SW 1271 (cell line): ENCODE results near the gene AKNA.

ENCODE experiments used
- DNase-seq, 2 experiments: peaks; one replicate each; lab custom pipeline; 2025; lab: John Stamatoyannopoulos, UW

AKNA gene, protein sequence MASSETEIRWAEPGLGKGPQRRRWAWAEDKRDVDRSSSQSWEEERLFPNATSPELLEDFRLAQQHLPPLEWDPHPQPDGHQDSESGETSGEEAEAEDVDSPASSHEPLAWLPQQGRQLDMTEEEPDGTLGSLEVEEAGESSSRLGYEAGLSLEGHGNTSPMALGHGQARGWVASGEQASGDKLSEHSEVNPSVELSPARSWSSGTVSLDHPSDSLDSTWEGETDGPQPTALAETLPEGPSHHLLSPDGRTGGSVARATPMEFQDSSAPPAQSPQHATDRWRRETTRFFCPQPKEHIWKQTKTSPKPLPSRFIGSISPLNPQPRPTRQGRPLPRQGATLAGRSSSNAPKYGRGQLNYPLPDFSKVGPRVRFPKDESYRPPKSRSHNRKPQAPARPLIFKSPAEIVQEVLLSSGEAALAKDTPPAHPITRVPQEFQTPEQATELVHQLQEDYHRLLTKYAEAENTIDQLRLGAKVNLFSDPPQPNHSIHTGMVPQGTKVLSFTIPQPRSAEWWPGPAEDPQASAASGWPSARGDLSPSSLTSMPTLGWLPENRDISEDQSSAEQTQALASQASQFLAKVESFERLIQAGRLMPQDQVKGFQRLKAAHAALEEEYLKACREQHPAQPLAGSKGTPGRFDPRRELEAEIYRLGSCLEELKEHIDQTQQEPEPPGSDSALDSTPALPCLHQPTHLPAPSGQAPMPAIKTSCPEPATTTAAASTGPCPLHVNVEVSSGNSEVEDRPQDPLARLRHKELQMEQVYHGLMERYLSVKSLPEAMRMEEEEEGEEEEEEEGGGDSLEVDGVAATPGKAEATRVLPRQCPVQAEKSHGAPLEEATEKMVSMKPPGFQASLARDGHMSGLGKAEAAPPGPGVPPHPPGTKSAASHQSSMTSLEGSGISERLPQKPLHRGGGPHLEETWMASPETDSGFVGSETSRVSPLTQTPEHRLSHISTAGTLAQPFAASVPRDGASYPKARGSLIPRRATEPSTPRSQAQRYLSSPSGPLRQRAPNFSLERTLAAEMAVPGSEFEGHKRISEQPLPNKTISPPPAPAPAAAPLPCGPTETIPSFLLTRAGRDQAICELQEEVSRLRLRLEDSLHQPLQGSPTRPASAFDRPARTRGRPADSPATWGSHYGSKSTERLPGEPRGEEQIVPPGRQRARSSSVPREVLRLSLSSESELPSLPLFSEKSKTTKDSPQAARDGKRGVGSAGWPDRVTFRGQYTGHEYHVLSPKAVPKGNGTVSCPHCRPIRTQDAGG (N-terminal part only)

DNA sequence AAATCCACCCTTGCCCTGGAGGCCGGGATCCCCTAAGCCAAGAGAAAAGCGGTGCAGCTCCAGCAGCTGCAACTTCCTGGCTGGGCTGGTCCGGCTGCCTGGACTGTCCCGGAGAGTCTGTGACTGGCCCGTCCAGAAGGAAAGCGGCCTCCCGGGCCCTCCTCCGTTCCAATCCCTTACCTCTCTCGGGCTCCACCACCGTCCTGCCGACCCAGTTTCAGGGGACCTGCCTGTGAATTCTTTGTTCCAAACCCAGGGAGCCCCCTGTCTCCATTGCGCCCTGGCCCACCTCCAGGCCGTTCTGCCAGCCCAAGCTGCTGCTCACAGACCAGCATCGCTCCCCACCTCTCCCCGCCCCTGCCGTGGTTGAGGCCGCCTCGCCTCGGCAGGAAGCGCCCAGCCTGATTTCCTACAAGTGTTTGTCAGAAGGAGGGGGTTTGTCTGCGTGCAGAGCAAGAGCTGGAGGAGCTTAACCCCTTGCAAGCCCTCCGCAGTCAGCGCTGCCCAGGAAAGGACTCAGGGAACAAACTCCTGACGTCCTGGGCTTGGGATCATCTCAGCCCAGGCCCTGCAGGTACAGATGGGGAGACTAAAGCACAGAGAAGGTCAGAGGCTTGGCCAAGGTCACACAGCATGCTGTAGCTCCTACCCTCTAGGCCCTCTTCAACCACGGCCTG lies at the start of gene AKNA:
Gene AKNA (minus strand): TSS at position 303 of the 677 bp plus-strand sequence. CDS start 6,649 bp downstream, outside the sequence.
- no peak for DNase-seq

DNA sequence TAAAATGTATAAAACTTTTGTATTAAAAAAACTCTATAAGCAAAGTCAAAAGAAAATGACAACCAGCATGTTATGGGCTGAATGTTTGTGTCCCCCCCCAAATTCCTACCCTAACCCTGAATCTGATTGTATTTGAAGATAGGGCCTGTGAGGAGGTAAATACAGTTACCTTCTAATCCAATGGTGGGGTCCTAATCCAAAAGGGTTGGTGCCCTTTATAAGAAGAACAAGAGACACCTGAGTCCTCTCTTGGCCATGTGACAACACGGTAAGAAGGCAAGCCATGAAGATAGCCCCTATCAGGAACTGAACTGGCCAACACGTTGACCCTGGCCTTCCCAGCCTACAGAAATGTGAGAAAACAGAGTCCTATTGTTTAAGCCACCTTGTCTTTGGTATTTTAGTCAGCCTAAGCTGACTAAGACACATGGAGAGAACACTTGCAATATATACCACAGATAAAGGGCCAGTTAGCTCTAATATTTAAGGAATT lies 49.7 kb upstream of the AKNA start:
- DNase-seq = no peak

DNA sequence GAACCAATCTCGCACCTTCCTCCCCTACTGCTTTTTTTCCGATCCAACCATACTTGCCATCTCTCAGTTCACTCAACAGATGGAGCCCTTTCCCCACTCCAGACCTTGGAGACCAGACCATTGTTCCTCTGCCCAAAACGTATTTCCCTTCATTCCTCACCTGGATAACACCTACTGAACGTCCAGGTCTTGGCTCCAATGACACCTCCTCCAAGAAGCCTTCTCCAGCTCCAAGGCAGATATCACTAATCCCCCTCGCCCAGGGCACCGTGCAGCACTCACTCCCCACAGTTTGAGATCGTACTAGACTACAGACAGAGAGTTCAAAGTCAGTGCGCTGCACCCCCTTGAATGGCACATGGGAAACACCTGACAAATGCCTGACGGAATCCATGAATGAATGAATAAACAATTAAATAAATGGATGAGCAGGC lies 47.1 kb upstream of the AKNA start:
- DNase-seq = peak in 1 of 2 experiments; percentile 34

DNA sequence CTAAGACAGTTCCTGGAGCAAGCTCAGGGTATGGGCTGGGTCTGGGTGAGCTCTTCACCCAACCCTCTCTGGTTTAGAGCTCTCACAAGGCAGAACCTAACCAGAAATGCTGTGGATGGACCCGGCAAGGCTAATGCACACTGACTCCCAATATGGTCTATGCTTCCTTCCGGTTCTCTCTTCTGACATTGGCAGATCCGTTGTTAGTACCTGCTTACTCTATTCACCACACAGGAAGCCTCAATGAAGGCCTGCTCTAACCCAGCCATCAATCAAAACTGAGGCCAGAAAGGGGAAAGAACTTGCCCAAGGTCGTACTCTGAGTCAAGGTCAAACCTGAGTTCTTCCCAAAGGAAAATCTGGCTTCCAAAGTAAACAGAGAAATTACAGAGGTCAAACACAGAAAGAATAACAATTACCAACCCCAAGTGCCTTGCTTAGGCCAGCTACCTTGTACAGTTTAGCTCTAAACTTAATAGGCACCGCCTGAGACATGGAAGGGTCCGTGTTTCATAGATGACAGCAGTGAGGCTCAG lies 46.0 kb upstream of the AKNA start:
- no peak for DNase-seq

DNA sequence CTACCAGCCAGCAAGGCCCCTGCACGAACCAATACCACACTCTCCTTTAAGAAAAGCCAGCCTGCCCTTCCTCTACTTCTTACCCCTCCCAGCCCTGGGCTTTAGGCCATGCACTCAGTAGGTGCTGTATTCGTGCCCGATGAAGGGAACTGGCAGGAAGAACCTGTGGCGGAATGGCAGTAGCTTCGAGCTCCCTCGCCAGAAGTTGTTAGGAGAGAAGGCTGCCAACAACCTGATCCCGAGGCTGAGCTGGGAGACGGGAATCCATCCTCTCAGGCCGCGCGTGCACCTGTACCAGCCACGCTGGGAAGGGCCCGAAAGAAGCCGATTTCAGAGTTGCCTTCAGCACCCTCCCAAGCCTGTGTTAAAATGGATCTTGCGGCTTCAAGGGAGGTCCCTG lies 45.3 kb upstream of the AKNA start:
- no peak for DNase-seq

DNA sequence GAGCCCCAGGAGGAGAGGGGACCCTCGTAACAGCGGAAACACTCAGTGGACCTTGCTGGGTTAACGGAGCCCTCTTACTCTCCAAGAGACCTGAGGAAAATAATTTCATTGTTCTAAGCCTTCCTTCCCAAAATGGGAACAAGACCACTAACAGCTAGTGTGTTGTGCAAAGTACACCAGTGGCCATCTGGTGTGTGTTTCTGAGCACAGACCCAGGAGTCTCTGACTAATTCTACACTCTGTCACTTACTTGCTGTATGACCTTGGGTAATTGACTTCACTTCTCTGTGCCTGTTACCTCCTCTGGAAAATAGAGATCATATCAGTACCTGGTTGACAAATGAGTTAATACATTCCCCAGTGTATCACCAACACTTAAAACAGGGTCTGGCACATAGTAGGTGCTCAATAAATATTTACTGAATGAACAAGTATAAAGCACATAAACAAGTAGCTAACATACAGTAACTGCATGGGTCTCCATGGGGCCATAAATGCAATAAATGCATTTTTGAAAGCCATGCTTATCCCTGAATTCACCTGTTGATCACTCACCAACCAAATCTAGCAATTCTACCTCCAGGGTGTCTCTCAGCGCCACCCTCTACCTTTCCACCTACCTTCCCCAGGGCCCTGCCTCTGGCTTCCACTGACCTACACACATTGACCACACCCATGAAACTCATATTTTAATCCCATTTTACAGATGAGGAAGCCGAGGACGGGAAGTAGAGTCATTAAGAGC lies 44.7 kb upstream of the AKNA start:
- DNase-seq = no peak

DNA sequence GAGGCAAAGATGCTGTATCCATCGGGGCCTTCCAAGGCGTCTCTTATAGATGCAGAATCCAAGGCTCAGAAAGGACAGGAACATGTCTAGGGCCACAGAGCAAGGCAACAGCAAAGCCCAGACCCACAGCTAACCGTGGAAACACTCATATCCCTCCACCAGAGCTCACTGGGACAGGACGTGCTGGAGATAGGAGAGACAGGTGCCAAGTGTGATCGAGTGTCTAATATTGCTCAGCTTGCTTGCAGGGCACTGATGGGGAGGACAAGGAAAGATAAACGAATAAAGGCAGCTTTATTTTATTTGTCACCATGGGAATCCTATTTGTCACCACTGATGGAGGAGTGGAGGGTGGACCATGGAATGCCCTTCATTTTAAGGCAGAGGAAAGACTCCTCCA lies 44.0 kb upstream of the AKNA start:
- no peak for DNase-seq

DNA sequence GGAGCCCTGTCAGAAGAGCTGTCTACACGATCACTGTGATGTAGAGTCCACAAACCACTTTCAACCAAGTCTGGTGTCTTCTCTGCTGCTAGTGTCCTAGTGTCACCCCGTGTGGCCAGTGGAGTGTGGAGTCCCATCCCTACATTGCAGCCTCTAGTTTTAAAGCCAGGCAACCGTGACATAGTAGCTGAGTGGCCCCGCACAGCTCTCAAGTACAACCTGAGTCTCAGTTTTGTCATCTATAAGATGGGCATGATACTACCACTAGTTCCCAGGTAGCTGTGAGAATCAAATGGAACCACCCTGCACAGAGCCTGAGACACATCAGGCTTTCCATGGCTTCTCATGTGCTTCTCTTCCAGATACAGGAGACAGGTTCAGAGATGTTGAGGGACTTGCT lies 43.2 kb upstream of the AKNA start:
- DNase-seq = no peak

DNA sequence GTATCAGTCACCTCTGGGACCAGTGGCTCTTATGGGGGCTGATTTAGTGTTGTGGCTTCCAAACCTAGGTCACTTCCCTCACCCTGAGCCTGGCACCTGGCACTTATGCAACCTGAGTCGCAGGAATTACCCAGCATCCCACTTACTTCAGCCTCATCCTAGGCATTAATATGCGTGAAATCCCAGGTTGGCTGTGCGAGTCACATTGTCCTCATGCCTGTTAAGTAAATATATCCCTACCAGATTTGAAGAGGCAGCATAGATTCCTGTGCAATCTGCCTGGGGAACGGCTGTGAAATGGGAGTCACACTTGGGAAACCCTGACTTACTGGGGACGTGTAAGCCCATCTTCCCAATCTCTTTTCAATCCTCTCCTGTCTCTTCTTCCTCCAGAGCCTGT lies 42.7 kb upstream of the AKNA start:
- no peak for DNase-seq

DNA sequence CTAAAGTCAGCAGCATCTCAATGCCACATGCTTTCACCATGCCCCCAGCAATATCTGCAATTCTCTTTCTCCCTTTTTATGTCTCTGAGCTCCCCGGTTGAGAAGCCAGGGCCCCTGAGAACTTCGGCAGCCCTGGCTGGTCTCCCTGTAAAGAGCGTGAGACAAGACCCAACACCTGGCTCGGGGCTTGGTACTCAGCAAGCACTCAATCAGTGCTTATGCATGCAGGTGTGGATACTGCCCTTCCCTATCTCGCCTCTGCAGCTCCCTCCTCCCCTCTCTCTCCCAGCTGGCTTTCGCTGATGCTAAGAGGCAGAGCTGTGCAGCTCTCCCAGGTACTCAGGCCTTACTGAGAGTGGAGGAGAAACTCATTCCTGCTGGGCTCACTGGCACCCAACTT lies 41.7 kb upstream of the AKNA start:
- DNase-seq = no peak

DNA sequence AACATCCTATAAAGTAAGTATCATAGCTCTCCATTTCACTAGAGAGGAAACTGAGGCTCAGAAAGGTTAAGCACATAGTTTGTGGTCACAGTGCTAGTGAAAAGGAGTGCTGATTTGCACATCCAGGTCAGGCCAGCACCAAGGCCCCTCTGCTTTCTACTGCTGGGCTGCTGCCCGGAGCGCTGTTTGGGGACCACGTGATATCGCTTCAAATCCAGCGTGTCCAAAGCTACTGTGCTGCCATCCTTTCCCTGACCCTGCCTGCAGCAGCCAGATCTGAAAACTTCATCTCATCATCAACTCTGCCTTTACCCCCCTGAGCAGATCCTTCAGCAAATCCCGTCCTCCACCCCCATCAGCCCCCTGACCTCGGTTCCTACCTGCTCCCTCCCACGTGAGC lies 40.7 kb upstream of the AKNA start:
- no peak for DNase-seq

DNA sequence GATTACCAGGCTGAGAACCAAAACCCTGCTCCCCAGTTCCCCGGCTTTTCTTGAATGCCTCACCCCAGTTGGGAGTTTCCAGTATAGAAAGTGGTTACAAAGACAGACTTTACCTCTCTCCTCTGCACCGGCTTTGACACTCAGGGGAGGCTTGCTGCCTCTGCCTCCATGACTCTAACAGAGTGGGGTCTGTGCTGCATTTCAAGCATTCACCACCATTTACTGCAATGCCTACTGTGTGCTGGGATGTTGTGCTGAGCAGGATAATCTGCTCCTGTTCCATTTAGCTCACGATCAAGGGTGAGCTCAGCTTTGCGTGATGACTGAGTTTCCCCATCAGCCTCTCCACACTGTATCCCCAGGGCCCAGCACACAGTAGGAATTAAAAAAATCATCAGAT lies 39.9 kb upstream of the AKNA start:
- no peak for DNase-seq

DNA sequence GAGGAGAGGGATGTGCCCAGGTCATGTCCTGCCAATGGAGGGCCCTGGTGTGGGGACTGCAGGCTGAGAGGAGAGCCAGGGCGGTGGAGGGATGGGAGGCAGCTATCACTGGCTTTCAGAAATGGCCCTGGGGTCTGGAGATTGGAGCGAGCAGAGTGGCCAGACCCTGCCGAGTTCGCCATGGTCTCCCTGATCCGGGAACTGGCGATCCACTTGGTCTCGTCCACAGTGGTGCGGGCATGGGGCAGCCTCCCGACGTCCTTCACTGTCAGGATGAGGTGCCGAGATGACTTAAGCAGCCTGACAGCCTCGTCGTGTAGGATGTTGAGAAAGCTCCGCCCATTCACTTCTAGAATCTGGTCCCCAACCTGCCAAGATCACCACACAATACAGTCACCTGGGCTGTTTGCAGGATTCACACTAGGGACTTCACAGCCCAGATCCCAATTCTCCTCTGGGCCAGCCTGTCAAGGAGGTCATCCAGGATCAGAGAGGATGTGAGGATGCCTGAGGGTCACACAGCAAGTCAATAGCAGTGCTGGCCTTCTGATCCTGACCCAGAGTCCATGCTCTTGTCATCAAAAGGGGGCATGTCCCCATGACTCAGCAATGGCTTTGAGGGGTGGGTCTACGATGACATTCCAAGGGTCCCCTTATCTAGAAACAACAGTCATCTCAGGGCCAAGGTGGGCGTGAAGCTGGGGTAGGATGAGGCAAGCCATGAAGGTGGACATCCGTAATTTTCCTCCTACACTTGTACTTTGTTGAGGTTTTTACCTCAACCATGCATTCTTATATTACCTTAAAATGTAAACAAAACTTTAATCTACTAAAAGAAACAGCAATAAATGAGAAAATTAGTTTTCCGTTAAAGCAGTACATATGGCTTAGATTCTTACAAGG lies 38.5 kb upstream of the AKNA start:
- no peak for DNase-seq

DNA sequence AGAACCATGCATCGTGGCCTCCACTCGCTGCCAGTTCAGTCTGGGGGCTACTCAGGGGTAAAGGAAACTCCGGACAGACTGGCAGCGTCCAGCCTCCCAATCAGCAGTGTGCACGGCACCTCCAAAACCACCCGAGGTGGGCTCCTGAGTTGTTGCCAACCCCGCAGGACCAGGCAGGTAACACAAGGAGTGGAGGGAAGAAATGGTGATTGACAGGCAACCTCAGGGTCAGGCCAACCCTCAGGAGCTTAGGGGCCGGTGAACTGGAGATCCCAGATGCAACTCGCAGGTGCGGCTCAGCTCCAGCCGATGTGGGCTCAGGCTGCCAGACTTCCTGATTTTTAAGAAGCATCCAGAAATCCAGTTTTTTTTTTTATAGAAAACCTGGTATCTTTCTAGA lies 37.3 kb upstream of the AKNA start:
- no peak for DNase-seq

DNA sequence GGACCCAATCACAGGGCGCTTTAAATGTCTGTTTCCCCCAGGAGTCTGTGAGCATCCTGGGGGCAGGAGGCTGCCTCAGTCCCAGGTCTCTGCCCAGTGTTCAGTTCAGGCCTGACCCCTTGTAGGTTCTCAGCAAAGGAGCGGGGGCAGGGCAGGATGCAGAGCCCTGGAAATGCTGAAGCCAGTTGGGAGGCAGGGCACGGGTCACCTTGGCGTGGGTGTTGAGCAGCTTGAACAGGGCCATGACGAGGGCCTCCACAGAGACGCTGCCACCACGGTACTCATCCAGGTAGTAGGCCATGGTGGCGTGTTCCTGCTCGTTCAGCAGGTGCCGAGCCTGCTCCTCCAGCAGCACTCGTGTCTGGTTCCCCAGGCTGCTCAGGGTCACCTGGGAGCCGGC lies 36.3 kb upstream of the AKNA start:
- DNase-seq = no peak

DNA sequence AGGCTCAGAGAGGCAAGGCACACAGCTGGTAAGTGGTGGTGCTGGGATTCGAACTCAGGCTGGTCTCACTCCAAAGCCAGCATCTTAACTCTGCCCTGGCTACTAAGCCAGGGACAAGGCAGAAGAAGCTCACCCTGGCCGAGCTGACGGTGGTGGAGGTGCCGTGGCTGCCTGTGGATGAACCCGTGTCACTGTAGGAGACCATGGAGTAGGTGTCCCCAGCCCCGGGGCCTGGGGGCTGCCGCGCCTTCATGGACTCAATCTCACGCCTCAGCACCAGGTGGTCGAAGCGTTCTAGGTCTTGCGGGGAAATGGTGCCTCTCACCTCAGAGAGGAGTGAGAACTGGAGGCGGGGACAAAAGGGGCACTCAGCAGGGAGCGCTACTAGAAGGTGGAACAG lies 35.4 kb upstream of the AKNA start:
- DNase-seq = no peak

DNA sequence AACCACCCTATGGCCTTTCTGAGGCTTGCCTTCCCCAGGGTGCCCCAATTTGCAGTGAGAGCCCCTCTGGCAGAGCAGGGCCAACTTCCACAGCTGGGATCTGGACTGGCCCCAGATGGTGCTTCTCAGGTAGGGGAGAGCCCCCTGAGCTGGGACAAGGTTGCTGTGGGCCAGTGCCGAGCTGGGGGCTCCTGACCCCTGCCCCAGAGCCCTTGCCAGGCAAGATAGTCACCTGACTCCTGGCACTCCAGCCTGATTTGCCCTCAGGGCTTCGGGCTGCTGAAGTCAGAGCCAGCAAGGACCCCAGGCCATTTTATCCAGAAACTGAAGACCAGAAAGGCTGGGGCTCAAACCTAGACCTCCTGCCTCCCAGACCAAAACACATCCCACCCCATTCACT lies 33.4 kb upstream of the AKNA start:
- no peak for DNase-seq

DNA sequence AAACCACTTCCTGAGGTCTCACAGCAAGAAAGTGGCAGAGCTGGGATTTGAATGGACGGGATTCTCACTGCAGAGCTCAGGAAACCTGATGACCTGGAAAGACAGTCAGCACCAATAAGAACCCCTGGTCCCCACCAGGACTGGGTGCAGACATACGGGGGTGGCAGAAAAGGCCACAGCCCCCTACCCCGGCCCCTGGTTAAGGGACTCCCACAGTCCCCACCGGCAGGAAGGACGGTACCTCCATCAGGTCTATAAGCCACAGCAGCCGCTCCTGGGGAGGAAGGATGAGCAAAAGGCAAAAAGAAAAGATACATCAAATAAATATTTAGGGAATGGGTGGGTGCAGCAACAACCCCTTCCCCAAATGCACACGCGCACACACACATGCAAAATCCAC lies 32.0 kb upstream of the AKNA start:
- no peak for DNase-seq

DNA sequence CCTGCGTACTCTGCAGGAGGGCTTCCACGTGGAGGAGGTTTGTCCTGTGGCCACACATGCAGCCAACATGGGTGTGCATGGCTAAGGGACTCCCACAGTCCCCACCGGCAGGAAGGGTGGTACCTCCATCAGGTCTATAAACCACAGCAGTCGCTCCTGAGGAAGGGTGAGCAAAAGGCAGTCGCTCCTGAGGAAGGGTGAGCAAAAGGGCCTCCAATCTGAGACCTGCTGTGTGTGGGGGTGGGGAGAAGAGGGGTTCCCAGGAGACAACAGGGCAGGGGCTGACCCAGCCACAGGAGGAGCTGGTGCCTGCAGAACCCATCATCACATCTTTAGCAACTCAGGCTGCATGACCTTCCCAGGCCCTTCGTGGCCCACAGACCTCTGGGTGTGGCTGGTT lies 30.3 kb upstream of the AKNA start:
- DNase-seq = no peak

DNA sequence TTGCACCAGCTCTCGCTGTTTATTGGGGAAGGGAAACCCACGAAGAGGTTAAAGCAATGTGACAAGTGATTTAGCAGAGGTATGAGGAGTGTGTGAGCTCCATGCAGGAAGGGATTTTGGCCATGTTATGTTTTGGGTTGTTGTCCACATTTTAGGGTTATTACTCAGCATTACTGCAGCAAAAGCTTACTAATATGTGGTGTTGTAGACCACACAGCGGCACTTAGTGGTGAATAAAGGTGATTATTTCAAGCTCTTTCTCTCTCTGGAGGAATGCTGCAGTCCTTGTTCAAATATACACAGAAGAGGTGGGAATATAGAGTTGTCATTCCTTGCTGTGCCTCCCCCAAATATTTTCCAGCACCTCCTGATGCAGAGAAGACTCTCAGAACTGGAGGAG lies 29.7 kb upstream of the AKNA start:
- DNase-seq = no peak
